GM12874 (cell line): ENCODE data around the gene HGD.

ENCODE experiments used
- TF ChIP-seq, protein P1 (sequence below): IDR thresholded peaks from 2 replicates; pipeline ENCODE4 v1.5.1; 2011; ENCODE audit warnings: low read depth, mild to moderate bottlenecking, control low read depth, low read length, moderate library complexity; ENCODE audit not compliant: insufficient read depth

HGD gene

GRCh38 chr3:120623727-120624093, 58.3 kb downstream of the HGD start:
- TF ChIP-seq, protein P1, sequence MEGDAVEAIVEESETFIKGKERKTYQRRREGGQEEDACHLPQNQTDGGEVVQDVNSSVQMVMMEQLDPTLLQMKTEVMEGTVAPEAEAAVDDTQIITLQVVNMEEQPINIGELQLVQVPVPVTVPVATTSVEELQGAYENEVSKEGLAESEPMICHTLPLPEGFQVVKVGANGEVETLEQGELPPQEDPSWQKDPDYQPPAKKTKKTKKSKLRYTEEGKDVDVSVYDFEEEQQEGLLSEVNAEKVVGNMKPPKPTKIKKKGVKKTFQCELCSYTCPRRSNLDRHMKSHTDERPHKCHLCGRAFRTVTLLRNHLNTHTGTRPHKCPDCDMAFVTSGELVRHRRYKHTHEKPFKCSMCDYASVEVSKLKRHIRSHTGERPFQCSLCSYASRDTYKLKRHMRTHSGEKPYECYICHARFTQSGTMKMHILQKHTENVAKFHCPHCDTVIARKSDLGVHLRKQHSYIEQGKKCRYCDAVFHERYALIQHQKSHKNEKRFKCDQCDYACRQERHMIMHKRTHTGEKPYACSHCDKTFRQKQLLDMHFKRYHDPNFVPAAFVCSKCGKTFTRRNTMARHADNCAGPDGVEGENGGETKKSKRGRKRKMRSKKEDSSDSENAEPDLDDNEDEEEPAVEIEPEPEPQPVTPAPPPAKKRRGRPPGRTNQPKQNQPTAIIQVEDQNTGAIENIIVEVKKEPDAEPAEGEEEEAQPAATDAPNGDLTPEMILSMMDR: no peak

DNA sequence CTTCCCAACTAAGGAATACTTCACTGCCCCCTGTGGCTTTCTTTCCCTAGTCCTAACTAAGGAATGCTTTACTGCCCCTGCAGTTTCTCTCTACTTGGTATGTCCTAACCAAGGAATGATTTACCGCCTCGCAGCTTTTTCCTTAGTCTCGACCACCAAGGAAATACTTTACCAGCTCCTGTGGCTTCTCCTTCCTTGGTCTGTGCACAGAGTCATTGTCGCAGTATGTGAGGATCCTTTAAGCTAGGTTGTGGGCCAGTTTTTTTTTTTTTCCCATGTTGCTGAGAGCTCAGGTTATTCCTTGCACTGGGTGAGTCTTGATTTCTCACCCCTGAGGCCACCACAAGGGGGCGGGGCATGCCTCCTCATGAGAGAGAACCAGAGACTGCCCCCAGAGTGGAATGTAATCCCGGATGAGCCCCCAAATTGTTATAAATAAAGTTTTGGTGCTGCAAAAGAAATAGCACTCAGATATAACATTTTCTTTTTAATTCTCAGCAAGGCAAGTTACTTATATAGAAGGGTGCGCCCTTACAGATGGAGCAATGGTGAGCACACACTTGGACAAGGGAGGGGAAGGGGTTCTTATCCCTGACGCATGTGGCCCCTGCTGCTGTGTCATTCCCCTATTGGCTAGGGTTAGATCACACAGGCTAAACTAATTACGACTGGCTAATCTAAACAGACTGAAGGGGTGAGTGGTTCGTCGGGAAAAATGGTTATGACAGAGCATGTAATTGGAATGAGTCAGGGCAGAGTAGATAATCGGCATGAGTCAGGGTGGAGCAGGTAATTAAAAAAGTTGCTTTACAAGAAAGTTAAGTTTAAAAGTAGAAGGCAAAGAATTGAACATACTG, 58.9 kb downstream of the HGD start:
- TF ChIP-seq, protein P1: no peak

DNA sequence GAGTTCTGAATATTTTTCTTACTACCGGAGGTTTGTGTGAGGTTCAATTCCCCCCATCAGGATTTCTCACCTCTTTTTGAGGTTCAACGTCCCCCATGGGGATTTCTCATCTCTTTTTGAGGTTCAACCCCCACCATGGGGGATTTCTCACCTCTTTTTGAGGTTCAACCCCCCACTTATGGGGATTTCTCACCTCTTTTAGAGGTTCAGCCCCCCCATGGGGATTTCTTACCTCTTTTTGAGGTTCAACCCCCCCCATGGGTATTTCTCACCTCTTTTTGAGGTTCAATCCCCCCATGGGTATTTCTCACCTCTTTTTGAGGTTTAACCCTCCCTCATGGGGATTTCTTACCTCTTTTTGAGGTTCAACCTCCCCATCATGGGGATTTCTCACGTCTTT, 59.6 kb downstream of the HGD start:
- TF ChIP-seq, protein P1: no peak

- TF ChIP-seq, protein P1: no peak
Observed at GRCh38 chr3:120615847-120616609, 66.0 kb downstream of the HGD start.

DNA sequence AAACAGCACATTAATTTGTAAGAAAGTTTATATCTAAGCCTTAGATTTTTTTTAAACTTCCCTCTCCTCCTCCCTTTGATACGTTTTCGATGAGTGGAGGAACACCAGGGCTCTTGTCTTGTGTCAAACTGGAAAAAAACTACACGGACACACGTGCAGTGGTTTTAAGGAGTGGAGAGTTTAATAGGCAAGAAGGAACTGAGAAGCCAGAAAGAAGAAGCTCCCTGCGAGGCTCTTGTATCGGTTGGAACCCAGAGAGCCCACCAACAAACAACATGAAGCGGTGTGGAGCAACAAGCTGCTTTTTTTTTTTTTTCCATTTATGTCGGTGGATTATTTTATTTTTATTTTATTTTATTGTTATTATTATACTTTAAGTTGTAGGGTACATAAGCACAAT, 67.3 kb downstream of the HGD start:
- TF ChIP-seq, protein P1: no peak

- TF ChIP-seq, protein P1: no peak
Observed at GRCh38 chr3:120608506-120608905, 73.5 kb downstream of the HGD start.

DNA sequence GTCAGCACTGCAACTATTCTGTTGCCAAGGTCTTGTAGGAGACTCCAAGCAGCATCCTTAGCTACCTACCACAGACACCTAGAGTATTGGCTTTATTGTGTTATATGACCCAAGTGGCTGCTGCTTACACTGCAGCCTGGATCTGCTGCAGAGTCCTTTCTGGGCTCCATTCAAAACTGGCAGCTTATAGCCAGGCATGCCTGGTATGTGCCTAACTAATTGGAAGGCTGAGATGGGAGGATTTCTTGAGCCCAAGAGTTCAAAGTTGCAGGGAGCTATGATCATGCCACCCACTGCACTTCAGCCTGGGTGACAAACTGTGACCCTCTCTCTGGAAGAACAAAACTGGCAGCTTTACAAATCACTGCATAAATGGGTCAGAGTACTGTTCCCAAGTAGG, 77.3 kb downstream of the HGD start:
- TF ChIP-seq, protein P1: no peak
